Fibroblast of mammary gland (primary cell): Measurements from ENCODE around the gene ANKRD63.

Experiments used
- DNase-seq: peaks from one replicate; pipeline ENCODE4 v3.0.0-alpha.2; 2010; ENCODE audit warnings: low read depth
- H3K4me3 ChIP-seq: 2 replicates; pipeline ENCODE4 v1.5.1; 2011; ENCODE audit warnings: low read depth, mild to moderate bottlenecking, low read length, moderate library complexity; ENCODE audit not compliant: control insufficient read depth
- TF ChIP-seq, protein P1 (sequence below): conservative IDR thresholded peaks from 2 replicates; pipeline ENCODE4 v1.5.1; 2011; ENCODE audit warnings: low read depth, low read length, inconsistent platforms; ENCODE audit not compliant: control insufficient read depth, insufficient read depth

The ANKRD63 gene

DNA sequence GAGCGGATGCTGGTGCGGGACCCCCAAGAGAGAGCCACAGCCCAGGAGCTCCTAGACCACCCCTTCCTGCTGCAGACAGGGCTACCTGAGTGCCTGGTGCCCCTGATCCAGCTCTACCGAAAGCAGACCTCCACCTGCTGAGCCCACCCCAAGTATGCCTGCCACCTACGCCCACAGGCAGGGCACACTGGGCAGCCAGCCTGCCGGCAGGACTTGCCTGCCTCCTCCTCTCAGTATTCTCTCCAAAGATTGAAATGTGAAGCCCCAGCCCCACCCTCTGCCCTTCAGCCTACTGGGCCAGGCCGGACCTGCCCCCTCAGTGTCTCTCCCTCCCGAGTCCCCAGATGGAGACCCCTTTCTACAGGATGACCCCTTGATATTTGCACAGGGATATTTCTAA is 6.9 kb downstream of the ANKRD63 start:
- TF ChIP-seq, protein P1, sequence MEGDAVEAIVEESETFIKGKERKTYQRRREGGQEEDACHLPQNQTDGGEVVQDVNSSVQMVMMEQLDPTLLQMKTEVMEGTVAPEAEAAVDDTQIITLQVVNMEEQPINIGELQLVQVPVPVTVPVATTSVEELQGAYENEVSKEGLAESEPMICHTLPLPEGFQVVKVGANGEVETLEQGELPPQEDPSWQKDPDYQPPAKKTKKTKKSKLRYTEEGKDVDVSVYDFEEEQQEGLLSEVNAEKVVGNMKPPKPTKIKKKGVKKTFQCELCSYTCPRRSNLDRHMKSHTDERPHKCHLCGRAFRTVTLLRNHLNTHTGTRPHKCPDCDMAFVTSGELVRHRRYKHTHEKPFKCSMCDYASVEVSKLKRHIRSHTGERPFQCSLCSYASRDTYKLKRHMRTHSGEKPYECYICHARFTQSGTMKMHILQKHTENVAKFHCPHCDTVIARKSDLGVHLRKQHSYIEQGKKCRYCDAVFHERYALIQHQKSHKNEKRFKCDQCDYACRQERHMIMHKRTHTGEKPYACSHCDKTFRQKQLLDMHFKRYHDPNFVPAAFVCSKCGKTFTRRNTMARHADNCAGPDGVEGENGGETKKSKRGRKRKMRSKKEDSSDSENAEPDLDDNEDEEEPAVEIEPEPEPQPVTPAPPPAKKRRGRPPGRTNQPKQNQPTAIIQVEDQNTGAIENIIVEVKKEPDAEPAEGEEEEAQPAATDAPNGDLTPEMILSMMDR = no peak
- no peak overlapping the region for H3K4me3 ChIP-seq
- DNase-seq = no peak

DNA sequence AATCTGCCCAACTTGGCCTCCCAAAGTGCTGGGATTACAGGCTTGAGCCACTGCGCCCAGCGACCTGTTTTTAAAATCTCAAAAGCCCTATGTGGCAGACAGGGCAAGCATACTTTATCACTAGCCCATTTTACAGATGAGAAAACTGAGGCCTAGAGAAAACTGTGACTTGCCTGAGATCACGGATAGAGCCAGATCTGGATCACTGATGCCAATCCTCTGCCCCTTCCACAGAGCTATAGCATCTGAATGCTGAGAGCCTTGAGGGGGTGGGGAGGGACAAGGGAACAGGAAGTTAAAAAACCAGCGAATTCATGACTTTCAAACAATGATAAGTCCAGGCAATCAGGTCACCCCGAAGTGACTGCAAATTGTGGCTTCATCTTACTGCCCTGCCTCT is 7.3 kb downstream of the ANKRD63 start:
- H3K4me3 ChIP-seq = no peak overlapping the region
- TF ChIP-seq, protein P1 = no peak
- no peak for DNase-seq

- TF ChIP-seq, protein P1 = peak; percentile 100
- DNase-seq = peak; percentile 78
- no peak overlapping the region for H3K4me3 ChIP-seq
Measured at GRCh38 chr15:40274350-40275274, 8.3 kb downstream of the ANKRD63 start.

- no peak for DNase-seq
- TF ChIP-seq, protein P1 = no peak
- no peak overlapping the region for H3K4me3 ChIP-seq
Measured at GRCh38 chr15:40273428-40273827, 9.4 kb downstream of the ANKRD63 start.

- no peak for DNase-seq
- H3K4me3 ChIP-seq = no peak overlapping the region
- TF ChIP-seq, protein P1 = peak; percentile 30
Measured at GRCh38 chr15:40272485-40273056, 10.3 kb downstream of the ANKRD63 start.

- DNase-seq = no peak
- H3K4me3 ChIP-seq = no peak overlapping the region
- TF ChIP-seq, protein P1 = no peak
Measured at GRCh38 chr15:40271685-40272484, 11.0 kb downstream of the ANKRD63 start.
